Astrocyte (in vitro differentiated cells and primary cell): Measurements from ENCODE around the gene PDE7B.

ENCODE experiments used
- EZH2 ChIP-seq: IDR thresholded peaks from 2 replicates; pipeline ENCODE4 v1.6.1; 2012; ENCODE audit warnings: mild to moderate bottlenecking, low read length, inconsistent platforms; ENCODE audit not compliant: insufficient read depth
- TF ChIP-seq, protein P1 (sequence below): IDR thresholded peaks from 2 replicates; pipeline ENCODE4 v1.5.1; 2011; ENCODE audit warnings: low read depth, mild to moderate bottlenecking, inconsistent platforms, low read length, moderate library complexity; ENCODE audit not compliant: insufficient read depth

GRCh38 chr6:136092897-136093296, 241.4 kb downstream of the PDE7B start:
- TF ChIP-seq, protein P1, sequence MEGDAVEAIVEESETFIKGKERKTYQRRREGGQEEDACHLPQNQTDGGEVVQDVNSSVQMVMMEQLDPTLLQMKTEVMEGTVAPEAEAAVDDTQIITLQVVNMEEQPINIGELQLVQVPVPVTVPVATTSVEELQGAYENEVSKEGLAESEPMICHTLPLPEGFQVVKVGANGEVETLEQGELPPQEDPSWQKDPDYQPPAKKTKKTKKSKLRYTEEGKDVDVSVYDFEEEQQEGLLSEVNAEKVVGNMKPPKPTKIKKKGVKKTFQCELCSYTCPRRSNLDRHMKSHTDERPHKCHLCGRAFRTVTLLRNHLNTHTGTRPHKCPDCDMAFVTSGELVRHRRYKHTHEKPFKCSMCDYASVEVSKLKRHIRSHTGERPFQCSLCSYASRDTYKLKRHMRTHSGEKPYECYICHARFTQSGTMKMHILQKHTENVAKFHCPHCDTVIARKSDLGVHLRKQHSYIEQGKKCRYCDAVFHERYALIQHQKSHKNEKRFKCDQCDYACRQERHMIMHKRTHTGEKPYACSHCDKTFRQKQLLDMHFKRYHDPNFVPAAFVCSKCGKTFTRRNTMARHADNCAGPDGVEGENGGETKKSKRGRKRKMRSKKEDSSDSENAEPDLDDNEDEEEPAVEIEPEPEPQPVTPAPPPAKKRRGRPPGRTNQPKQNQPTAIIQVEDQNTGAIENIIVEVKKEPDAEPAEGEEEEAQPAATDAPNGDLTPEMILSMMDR = no peak
- TF ChIP-seq EZH2 = no peak
